B cell (primary cell): ENCODE data around the gene CILP. TPM values are rescaled to one million over a fixed set of nuclear protein-coding genes. Genes with fewer than 3 reads are reported as not detected.

Experiments used
- ATAC-seq: fragments of 200-7000 bp; cut with Tn5 transposase; one replicate; pipeline ENCODE4 v1.10.0; 2021; ENCODE audit warnings: low read depth, mild to moderate bottlenecking, moderate number of reproducible peaks, moderate library complexity
- CTCF ChIA-PET: fragments of 350-600 bp; sonication (Branson Sonifier 250); formaldehyde crosslinking; loops from one replicate; lab custom pipeline; 2021; ENCODE audit warnings: antibody characterized with exemption, inconsistent platforms; lab: Charles Lee
- POLR2A ChIA-PET: fragments of 350-600 bp; sonication (Branson Sonifier 250); formaldehyde crosslinking; loops from one replicate; lab custom pipeline; 2021; ENCODE audit warnings: antibody characterized with exemption; lab: Charles Lee
- DNase-seq: peaks from one replicate; pipeline ENCODE4 v3.0.0; 2013
- H2AFZ ChIP-seq: 2 replicates; pipeline ENCODE4 v1.6.1; 2012; ENCODE audit warnings: mild to moderate bottlenecking, low read depth, low read length; ENCODE audit not compliant: insufficient read depth, poor library complexity, severe bottlenecking
- H3K27ac ChIP-seq, 2 donors: 1 replicate in 1 of 2; 2 replicates in 1 of 2; pipeline ENCODE4 v1.5.1; 2012 to 2013; ENCODE audit warnings: low read length in 2 of 2, mild to moderate bottlenecking in 2 of 2, moderate library complexity in 1 of 2
- H3K27me3 ChIP-seq, 4 experiments: fragments of 200-600 bp in 1 of 4; sonication (generic) in 1 of 4; replicated peaks in 1 of 4; 1 replicate in 2 of 4; 2 replicates in 2 of 4; pipeline versions ENCODE4 v1.6.1 to v1.7.0; 2013 to 2016; ENCODE audit warnings: low read length in 3 of 4, mild to moderate bottlenecking in 2 of 4, mixed read lengths in 1 of 4, moderate library complexity in 1 of 4; ENCODE audit not compliant: insufficient read depth in 4 of 4, control insufficient read depth in 3 of 4; ENCODE audit errors: control extremely low read depth in 1 of 4
- H3K36me3 ChIP-seq, 2 experiments: replicated peaks in 1 of 2; 1 replicate in 1 of 2; 2 replicates in 1 of 2; pipeline versions ENCODE4 v1.6.1 to v1.7.1; 2013; ENCODE audit warnings: low read length in 1 of 2; ENCODE audit not compliant: insufficient read depth in 2 of 2, control insufficient read depth in 1 of 2; ENCODE audit errors: control extremely low read depth in 1 of 2, extremely low read depth in 1 of 2
- H3K4me1 ChIP-seq, 2 donors: fragments of 200-600 bp in 1 of 2; sonication (generic) in 1 of 2; 1 replicate in 1 of 2; 2 replicates in 1 of 2; pipeline versions ENCODE4 v1.5.1 to v1.6.1; 2013 to 2017; ENCODE audit warnings: low read length in 2 of 2; ENCODE audit not compliant: control insufficient read depth in 2 of 2, insufficient read depth in 2 of 2
- H3K4me2 ChIP-seq: replicated peaks from 2 replicates; pipeline ENCODE3; 2012; ENCODE audit warnings: mild to moderate bottlenecking, low read depth, low read length; ENCODE audit not compliant: poor library complexity, severe bottlenecking
- H3K4me3 ChIP-seq, 5 experiments: fragments of 200-600 bp in 1 of 5; sonication (generic) in 1 of 5; 1 replicate in 3 of 5; 2 replicates in 2 of 5; pipeline versions ENCODE4 v1.5.1 to v1.7.0; 2011 to 2016; ENCODE audit warnings: low read length in 4 of 5, mild to moderate bottlenecking in 4 of 5, low read depth in 2 of 5, control low read depth in 1 of 5, moderate library complexity in 1 of 5; ENCODE audit not compliant: insufficient read depth in 1 of 5; ENCODE audit errors: control extremely low read depth in 1 of 5, extremely low read depth in 1 of 5
- H3K79me2 ChIP-seq: fragments of 200-600 bp; sonication (generic); one replicate; pipeline ENCODE4 v1.6.0; 2016; ENCODE audit warnings: low read length; ENCODE audit not compliant: control insufficient read depth, insufficient read depth
- H3K9ac ChIP-seq: fragments of 200-600 bp; sonication (generic); 2 replicates; pipeline ENCODE4 v1.6.1; 2017; ENCODE audit warnings: mild to moderate bottlenecking, low read length, moderate library complexity
- H3K9me3 ChIP-seq, 3 donors: one replicate each; pipeline versions ENCODE4 v1.6.1 to v1.7.1; 2013; ENCODE audit warnings: low read length in 2 of 3; ENCODE audit not compliant: control insufficient read depth in 2 of 3, insufficient read depth in 1 of 3; ENCODE audit errors: control extremely low read depth in 1 of 3
- H4K20me1 ChIP-seq: 2 replicates; pipeline ENCODE4 v1.6.0; 2012; ENCODE audit warnings: mild to moderate bottlenecking, low read length; ENCODE audit not compliant: insufficient read depth, control insufficient read depth, poor library complexity, severe bottlenecking
- H3K27ac Mint-ChIP-seq: one replicate; pipeline ENCODE4 v1.8.0; 2021; ENCODE audit warnings: mixed read lengths
- H3K27me3 Mint-ChIP-seq: one replicate; pipeline ENCODE4 v1.8.0; 2021; ENCODE audit warnings: mixed read lengths
- H3K4me1 Mint-ChIP-seq: one replicate; pipeline ENCODE4 v1.8.0; 2021; ENCODE audit warnings: mixed read lengths
- H3K4me3 Mint-ChIP-seq: one replicate; pipeline ENCODE4 v1.8.0; 2021; ENCODE audit warnings: mixed read lengths
- H3K9me3 Mint-ChIP-seq: one replicate; pipeline ENCODE4 v1.8.0; 2022; ENCODE audit warnings: mixed read lengths; ENCODE audit not compliant: insufficient read depth
- EZH2 ChIP-seq: IDR thresholded peaks from 2 replicates; pipeline ENCODE4 v1.6.1; 2012; ENCODE audit warnings: borderline replicate concordance, low read depth, mild to moderate bottlenecking, moderate library complexity, low read length; ENCODE audit not compliant: insufficient read depth, poor library complexity, severe bottlenecking
- WGBS: methylation state at CpG from one replicate; pipeline ENCODE4 v1.1.5; 2013; ENCODE audit warnings: missing lambda C conversion rate; ENCODE audit not compliant: insufficient coverage; 5-methylcytosine and 5-hydroxymethylcytosine counted together
- intact Hi-C: fragments of 100-400 bp; cut with micrococcal nuclease; formaldehyde crosslinking; loops from one replicate; pipeline ENCODE4 v1.10.0; 2022
- polyA plus RNA-seq: library from polyadenylated mRNA; depleted of rRNA; stranded (reverse); fragments of >200 nt; gene quantifications from 2 replicates; pipeline ENCODE4 v1.2.3, GENCODE V29; 2012
- total RNA-seq, 2 donors: library from RNA; stranded (reverse); fragments of 120-200 nt in 1 of 2; gene quantifications; 1 replicate in 1 of 2; 2 replicates in 1 of 2; pipeline versions ENCODE4 v1.2.3 to v1.2.4, GENCODE V29; 2013 to 2022
- TF ChIP-seq, protein P1 (sequence below): fragments of 200-600 bp; IDR thresholded peaks from one replicate; pipeline ENCODE4 v1.8.0; 2022; ENCODE audit warnings: antibody characterized with exemption, mild to moderate bottlenecking

The CILP gene
- total and polyA plus RNA-seq, 2 donors (not counting 1 experiment from before 2014, with no cell fraction given) = 0.52 to 0.94 TPM

DNA sequence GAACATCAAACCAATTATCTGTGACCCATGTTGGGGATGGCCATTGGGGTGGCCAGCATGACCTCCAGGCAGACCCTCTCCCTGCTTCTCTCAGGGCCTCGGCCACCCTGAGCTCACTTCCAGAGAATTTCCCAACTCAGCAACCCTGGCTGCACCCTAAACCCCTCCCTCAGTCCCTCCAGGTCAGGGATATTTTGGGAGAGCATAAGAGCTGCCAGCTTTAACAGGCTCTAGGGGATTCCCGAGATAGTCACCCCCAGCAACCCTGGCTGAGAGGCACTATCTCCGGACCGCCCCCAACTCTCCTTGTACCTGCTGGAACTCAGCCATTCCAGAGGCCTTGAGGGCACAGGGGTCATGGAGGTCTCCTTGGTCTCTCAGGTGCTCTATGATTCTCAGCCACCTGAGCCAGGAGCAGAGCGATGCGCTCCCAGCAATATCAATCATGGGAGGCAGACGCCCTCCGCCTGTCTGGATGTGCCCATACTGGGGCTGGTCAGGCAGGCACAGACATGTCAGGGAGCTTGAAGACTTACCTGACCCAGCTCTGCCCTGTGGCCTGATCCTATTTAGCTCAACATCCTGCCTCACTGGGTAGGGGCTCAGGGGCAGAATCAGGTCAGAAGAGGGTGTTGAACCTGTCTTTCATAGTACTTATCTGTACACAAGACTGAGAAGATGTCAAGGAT is 34.9 kb upstream of the CILP start:
- H3K4me1 ChIP-seq = no peaks in the 10 kb centered on the region
- H3K4me2 ChIP-seq = no peak overlapping the region
- Mint-ChIP-seq H3K27me3 (no peaks in the 10 kb centered on the region), H3K27ac (no peak overlapping the region), H3K4me3 (no peak overlapping the region), H3K9me3 (no peaks in the 10 kb centered on the region), H3K4me1 (no peaks in the 10 kb centered on the region)
- no peak overlapping the region for H3K9ac ChIP-seq
- no peak overlapping the region for H3K27ac ChIP-seq
- ChIA-PET CTCF (interaction anchor here (1.5 kb wide), 1 partner anchor 11 kb away, joined by 3 read pairs; no protein-coding TSS in a partner anchor), POLR2A (no interaction called here)
- H2AFZ ChIP-seq = no peak overlapping the region
- WGBS = 96% methylated on average over 7 of the region's 8 CpGs
- no peaks in the 10 kb centered on the region for H4K20me1 ChIP-seq
- ATAC-seq (no peak), DNase-seq (no peak)
- no peak overlapping the region for H3K4me3 ChIP-seq
- H3K79me2 ChIP-seq = no peaks in the 10 kb centered on the region
- TF ChIP-seq, protein P1, sequence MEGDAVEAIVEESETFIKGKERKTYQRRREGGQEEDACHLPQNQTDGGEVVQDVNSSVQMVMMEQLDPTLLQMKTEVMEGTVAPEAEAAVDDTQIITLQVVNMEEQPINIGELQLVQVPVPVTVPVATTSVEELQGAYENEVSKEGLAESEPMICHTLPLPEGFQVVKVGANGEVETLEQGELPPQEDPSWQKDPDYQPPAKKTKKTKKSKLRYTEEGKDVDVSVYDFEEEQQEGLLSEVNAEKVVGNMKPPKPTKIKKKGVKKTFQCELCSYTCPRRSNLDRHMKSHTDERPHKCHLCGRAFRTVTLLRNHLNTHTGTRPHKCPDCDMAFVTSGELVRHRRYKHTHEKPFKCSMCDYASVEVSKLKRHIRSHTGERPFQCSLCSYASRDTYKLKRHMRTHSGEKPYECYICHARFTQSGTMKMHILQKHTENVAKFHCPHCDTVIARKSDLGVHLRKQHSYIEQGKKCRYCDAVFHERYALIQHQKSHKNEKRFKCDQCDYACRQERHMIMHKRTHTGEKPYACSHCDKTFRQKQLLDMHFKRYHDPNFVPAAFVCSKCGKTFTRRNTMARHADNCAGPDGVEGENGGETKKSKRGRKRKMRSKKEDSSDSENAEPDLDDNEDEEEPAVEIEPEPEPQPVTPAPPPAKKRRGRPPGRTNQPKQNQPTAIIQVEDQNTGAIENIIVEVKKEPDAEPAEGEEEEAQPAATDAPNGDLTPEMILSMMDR = no peak
- H3K27me3 ChIP-seq = no peaks in the 10 kb centered on the region
- intact Hi-C loops = no loop called here
- H3K36me3 ChIP-seq = peaks cover 0 to 4% of the 10 kb centered on the region in 2 experiments
- H3K9me3 ChIP-seq = peaks cover 0 to 4% (median 0%) of the 10 kb centered on the region in 3 donors

DNA sequence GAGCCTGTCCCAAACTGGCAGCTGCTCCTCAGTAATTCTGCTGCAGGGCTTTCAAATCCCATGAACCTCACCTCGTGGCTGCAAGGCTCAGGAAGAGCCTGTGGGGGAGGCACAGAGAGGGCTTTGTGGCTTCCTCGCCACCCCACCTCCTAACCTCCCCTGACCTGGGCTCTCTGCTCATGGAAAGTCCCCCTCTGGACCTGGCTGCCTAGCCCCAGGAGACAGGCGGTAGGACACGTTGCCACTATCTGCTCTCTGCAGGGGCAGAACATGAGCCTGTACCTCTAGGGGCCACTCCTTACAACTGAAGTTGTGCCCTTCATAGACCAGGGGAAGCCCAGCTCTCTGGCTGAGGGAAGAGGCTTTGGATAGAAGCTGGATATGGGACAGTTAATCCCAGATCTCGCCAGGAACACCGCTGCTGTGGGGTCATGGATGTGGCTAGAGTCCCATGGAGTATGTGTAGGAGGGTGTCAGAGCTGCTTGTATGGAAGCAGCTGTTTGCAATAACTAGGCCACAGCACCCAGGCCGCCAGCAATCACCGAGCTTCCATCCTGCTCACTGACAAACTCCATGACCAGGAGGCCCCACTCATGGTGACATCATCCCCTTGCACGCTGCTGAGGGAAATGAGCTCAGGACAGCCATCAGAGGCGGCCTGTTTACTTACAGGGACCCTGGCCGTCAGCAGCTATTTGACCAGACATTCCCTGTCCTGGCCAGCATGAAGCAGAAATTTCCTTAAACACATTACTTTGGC is 34.0 kb upstream of the CILP start:
- H3K27me3 ChIP-seq = no peaks in the 10 kb centered on the region
- no peak overlapping the region for H3K27ac ChIP-seq
- CTCF ChIA-PET = no interaction called here
- H3K4me3 ChIP-seq = no peak overlapping the region
- no peaks in the 10 kb centered on the region for H3K27me3 Mint-ChIP-seq
- no peaks in the 10 kb centered on the region for H3K9me3 Mint-ChIP-seq
- H3K79me2 ChIP-seq = no peaks in the 10 kb centered on the region
- no peak overlapping the region for H3K9ac ChIP-seq
- H3K9me3 ChIP-seq = peaks cover 0 to 4% (median 0%) of the 10 kb centered on the region in 3 donors
- DNase-seq = no peak
- no peaks in the 10 kb centered on the region for H3K4me1 Mint-ChIP-seq
- peaks cover 0 to 4% of the 10 kb centered on the region in 2 experiments for H3K36me3 ChIP-seq
- intact Hi-C loops = no loop called here
- POLR2A ChIA-PET = no interaction called here
- 92% methylated on average over 10 of the region's 11 CpGs for WGBS
- no peak for ATAC-seq
- no peak overlapping the region for H2AFZ ChIP-seq
- H4K20me1 ChIP-seq = no peaks in the 10 kb centered on the region
- no peak overlapping the region for H3K27ac Mint-ChIP-seq
- H3K4me2 ChIP-seq = no peak overlapping the region
- TF ChIP-seq EZH2 = no peak
- TF ChIP-seq, protein P1 = no peak
- H3K4me3 Mint-ChIP-seq = no peak overlapping the region
- H3K4me1 ChIP-seq = no peaks in the 10 kb centered on the region
